HEK293 (cell line): Measurements from ENCODE around the gene PCCA.

Experiments used
- CTCF ChIA-PET: fragments of 350-600 bp; formaldehyde crosslinking; extraction: SDS; loops from one replicate; lab custom pipeline; 2021; ENCODE audit warnings: antibody characterized with exemption; lab: Yijun Ruan, JAX
- POLR2A ChIA-PET: fragments of 300-600 bp; formaldehyde crosslinking; extraction: SDS; loops from one replicate; lab custom pipeline; 2020; ENCODE audit warnings: antibody characterized with exemption, inconsistent platforms; lab: Yijun Ruan, JAX
- H3K27ac ChIP-seq: fragments of 200-500 bp; sonication (Bioruptor generic); 2 replicates; pipeline ENCODE4 v1.5.1; 2014; ENCODE audit warnings: low read depth, low read length, control low read depth, inconsistent platforms; ENCODE audit errors: extremely low read depth
- H3K36me3 ChIP-seq, 2 experiments: fragments of 200-500 bp in 1 of 2; sonication (Bioruptor generic) in 1 of 2; 1 replicate in 1 of 2; 2 replicates in 1 of 2; pipeline ENCODE4 v1.5.1; 2014 to 2017; ENCODE audit warnings: inconsistent platforms in 2 of 2, low read length in 2 of 2; ENCODE audit not compliant: control insufficient read depth in 2 of 2, insufficient read depth in 1 of 2
- H3K4me1 ChIP-seq: fragments of 200-500 bp; sonication (Bioruptor generic); 2 replicates; pipeline ENCODE4 v1.5.1; 2014; ENCODE audit warnings: mild to moderate bottlenecking, low read length, inconsistent platforms; ENCODE audit not compliant: control insufficient read depth, insufficient read depth
- H3K4me3 ChIP-seq: 2 replicates; pipeline ENCODE4 v1.5.1; 2011; ENCODE audit warnings: low read depth, mild to moderate bottlenecking, control low read depth, low read length, moderate library complexity
- H3K9me3 ChIP-seq: fragments of 200-500 bp; sonication (Bioruptor generic); 2 replicates; pipeline ENCODE4 v1.5.1; 2014; ENCODE audit warnings: low read depth, low read length, inconsistent platforms; ENCODE audit not compliant: control insufficient read depth, insufficient read depth
- GLI2 ChIP-seq: fragments of 450-650 bp; formaldehyde crosslinking; IDR thresholded peaks from 2 replicates; pipeline ENCODE4; 2017; ENCODE audit warnings: missing biosample characterization, missing genetic modification characterization, low read depth, borderline replicate concordance
- HOXD13 ChIP-seq: sonication (generic); formaldehyde crosslinking; IDR thresholded peaks from 2 replicates; pipeline ENCODE4 v1.8.0; 2022; ENCODE audit warnings: missing genetic modification reagents, borderline replicate concordance
- REPIN1 ChIP-seq: fragments of 450-650 bp; formaldehyde crosslinking; IDR thresholded peaks from 2 replicates; pipeline ENCODE4 v1.5.1; 2017; ENCODE audit warnings: missing biosample characterization, missing genetic modification characterization, low read depth
- ZBTB21 ChIP-seq: fragments of 450-650 bp; formaldehyde crosslinking; IDR thresholded peaks from 2 replicates; pipeline ENCODE4 v1.5.1; 2017; ENCODE audit warnings: missing biosample characterization, missing genetic modification characterization
- ZNF140 ChIP-seq: fragments of 450-650 bp; formaldehyde crosslinking; IDR thresholded peaks from 2 replicates; pipeline ENCODE4 v1.5.1; 2016; ENCODE audit warnings: missing biosample characterization, missing genetic modification characterization
- ZNF37A ChIP-seq: fragments of 450-650 bp; IDR thresholded peaks from 2 replicates; pipeline ENCODE4 v1.5.1; 2018; ENCODE audit warnings: missing biosample characterization, missing genetic modification characterization
- ZNF391 ChIP-seq: fragments of 450-650 bp; formaldehyde crosslinking; IDR thresholded peaks from 2 replicates; pipeline ENCODE4 v1.5.1; 2016; ENCODE audit warnings: low read depth, missing biosample characterization, missing genetic modification characterization, borderline replicate concordance
- ZNF433 ChIP-seq: fragments of 450-650 bp; formaldehyde crosslinking; IDR thresholded peaks from 2 replicates; pipeline ENCODE4 v1.5.1; 2016; ENCODE audit warnings: missing biosample characterization, missing genetic modification characterization, low read depth
- ZNF544 ChIP-seq: fragments of 450-650 bp; formaldehyde crosslinking; IDR thresholded peaks from 2 replicates; pipeline ENCODE4 v1.5.0; 2017; ENCODE audit warnings: missing biosample characterization, missing genetic modification characterization
- ZNF555 ChIP-seq: fragments of 450-650 bp; formaldehyde crosslinking; conservative IDR thresholded peaks from 2 replicates; pipeline ENCODE4 v1.5.1; 2017; ENCODE audit warnings: missing biosample characterization, mild to moderate bottlenecking, missing genetic modification characterization, inconsistent platforms
- ZNF571 ChIP-seq: fragments of 450-650 bp; formaldehyde crosslinking; IDR thresholded peaks from 2 replicates; pipeline ENCODE4 v1.5.0; 2017; ENCODE audit warnings: missing biosample characterization, missing genetic modification characterization
- ZNF624 ChIP-seq: fragments of 450-650 bp; formaldehyde crosslinking; IDR thresholded peaks from 2 replicates; pipeline ENCODE4 v1.5.1; 2017; ENCODE audit warnings: missing biosample characterization, missing genetic modification characterization
- ZNF660 ChIP-seq: fragments of 450-650 bp; IDR thresholded peaks from 2 replicates; pipeline ENCODE4 v1.5.1; 2018; ENCODE audit warnings: missing biosample characterization, mild to moderate bottlenecking, missing genetic modification characterization
- ZNF792 ChIP-seq: fragments of 450-650 bp; formaldehyde crosslinking; IDR thresholded peaks from 2 replicates; pipeline ENCODE4 v1.5.1; 2016; ENCODE audit warnings: missing biosample characterization, missing genetic modification characterization
- TF ChIP-seq, protein P1 (sequence below): fragments of 450-650 bp; formaldehyde crosslinking; IDR thresholded peaks from 2 replicates; pipeline ENCODE4 v1.5.1; 2016; ENCODE audit warnings: missing biosample characterization, missing genetic modification characterization
- TF ChIP-seq, protein P2 (sequence below): fragments of 450-650 bp; formaldehyde crosslinking; optimal IDR thresholded peaks from 2 replicates; pipeline ENCODE3; 2016; ENCODE audit warnings: missing biosample characterization, mild to moderate bottlenecking, missing genetic modification characterization
- TF ChIP-seq, protein P3 (sequence below): fragments of 450-650 bp; formaldehyde crosslinking; IDR thresholded peaks from 2 replicates; pipeline ENCODE4 v1.5.1; 2016; ENCODE audit warnings: missing biosample characterization, missing genetic modification characterization
- TF ChIP-seq, protein P4 (sequence below): fragments of 450-650 bp; formaldehyde crosslinking; IDR thresholded peaks from 2 replicates; pipeline ENCODE4 v1.5.1; 2016; ENCODE audit warnings: missing biosample characterization, missing genetic modification characterization, low read depth
- TF ChIP-seq, protein P5 (sequence below): fragments of 450-650 bp; formaldehyde crosslinking; IDR thresholded peaks from 2 replicates; pipeline ENCODE4 v1.5.1; 2016; ENCODE audit warnings: missing biosample characterization, missing genetic modification characterization
- TF ChIP-seq, protein P6 (sequence below): fragments of 450-650 bp; formaldehyde crosslinking; IDR thresholded peaks from 2 replicates; pipeline ENCODE4 v1.5.1; 2016; ENCODE audit warnings: missing biosample characterization, missing genetic modification characterization
- TF ChIP-seq, protein P7 (sequence below): fragments of 450-650 bp; formaldehyde crosslinking; IDR thresholded peaks from 2 replicates; pipeline ENCODE4 v1.5.0; 2017; ENCODE audit warnings: missing biosample characterization, missing genetic modification characterization, borderline replicate concordance

The PCCA gene

DNA sequence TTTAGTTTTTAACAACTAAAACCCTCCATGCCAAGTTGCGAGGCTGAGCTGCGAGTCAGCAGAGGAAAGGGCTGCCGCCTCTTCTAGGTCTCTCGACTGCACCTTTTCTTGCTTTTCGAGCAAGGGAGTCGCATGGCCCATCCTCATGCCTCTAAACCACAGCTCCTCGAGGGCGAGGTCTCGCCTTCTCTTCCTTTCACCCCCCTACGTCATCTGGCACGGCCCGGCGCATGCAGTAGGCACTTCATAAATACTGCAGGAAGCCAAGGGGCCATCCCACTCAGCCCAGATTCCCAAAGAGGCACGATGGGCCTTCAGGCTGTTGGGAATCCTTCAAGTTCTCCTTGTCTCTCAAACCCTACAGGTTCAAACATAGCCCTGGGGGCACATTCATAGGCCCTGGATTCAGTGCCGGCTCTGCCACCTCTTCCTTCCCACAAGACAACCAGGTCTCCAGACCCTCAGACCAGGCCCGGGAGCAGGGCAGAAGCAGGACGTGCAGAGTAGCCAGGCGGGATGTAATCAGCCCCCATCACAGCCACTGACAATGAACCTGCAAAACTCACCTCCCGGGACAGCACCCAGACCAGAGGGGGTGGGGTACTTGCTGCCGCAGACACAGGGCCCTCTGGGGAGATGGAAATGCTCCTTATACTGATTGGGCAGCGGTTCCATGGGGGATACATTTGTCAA, 458.0 kb downstream of the PCCA start:
- Histone ChIP-seq H3K9me3 (no peaks in the 10 kb centered on the region), H3K4me1 (no peaks in the 10 kb centered on the region), H3K36me3 (no peaks in the 10 kb centered on the region), H3K27ac (no peak overlapping the region), H3K4me3 (no peak overlapping the region)
- POLR2A ChIA-PET = no interaction called here
- TF ChIP-seq ZNF660 (tag by site-specific recombination) (no peak), ZNF571 (no peak), GLI2 (tag by site-specific recombination) (no peak), ZNF792 (no peak), REPIN1 (tag by site-specific recombination) (no peak), ZNF37A (tag by site-specific recombination) (no peak)
- TF ChIP-seq, protein P1, sequence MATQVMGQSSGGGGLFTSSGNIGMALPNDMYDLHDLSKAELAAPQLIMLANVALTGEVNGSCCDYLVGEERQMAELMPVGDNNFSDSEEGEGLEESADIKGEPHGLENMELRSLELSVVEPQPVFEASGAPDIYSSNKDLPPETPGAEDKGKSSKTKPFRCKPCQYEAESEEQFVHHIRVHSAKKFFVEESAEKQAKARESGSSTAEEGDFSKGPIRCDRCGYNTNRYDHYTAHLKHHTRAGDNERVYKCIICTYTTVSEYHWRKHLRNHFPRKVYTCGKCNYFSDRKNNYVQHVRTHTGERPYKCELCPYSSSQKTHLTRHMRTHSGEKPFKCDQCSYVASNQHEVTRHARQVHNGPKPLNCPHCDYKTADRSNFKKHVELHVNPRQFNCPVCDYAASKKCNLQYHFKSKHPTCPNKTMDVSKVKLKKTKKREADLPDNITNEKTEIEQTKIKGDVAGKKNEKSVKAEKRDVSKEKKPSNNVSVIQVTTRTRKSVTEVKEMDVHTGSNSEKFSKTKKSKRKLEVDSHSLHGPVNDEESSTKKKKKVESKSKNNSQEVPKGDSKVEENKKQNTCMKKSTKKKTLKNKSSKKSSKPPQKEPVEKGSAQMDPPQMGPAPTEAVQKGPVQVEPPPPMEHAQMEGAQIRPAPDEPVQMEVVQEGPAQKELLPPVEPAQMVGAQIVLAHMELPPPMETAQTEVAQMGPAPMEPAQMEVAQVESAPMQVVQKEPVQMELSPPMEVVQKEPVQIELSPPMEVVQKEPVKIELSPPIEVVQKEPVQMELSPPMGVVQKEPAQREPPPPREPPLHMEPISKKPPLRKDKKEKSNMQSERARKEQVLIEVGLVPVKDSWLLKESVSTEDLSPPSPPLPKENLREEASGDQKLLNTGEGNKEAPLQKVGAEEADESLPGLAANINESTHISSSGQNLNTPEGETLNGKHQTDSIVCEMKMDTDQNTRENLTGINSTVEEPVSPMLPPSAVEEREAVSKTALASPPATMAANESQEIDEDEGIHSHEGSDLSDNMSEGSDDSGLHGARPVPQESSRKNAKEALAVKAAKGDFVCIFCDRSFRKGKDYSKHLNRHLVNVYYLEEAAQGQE (tag by site-specific recombination) = no peak
- TF ChIP-seq, protein P2, sequence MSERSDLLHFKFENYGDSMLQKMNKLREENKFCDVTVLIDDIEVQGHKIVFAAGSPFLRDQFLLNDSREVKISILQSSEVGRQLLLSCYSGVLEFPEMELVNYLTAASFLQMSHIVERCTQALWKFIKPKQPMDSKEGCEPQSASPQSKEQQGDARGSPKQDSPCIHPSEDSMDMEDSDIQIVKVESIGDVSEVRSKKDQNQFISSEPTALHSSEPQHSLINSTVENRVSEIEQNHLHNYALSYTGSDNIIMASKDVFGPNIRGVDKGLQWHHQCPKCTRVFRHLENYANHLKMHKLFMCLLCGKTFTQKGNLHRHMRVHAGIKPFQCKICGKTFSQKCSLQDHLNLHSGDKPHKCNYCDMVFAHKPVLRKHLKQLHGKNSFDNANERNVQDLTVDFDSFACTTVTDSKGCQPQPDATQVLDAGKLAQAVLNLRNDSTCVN = no peak
- TF ChIP-seq, protein P3, sequence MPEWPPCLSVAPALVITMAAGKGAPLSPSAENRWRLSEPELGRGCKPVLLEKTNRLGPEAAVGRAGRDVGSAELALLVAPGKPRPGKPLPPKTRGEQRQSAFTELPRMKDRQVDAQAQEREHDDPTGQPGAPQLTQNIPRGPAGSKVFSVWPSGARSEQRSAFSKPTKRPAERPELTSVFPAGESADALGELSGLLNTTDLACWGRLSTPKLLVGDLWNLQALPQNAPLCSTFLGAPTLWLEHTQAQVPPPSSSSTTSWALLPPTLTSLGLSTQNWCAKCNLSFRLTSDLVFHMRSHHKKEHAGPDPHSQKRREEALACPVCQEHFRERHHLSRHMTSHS (tag by site-specific recombination) = no peak
- CTCF ChIA-PET = no interaction called here

DNA sequence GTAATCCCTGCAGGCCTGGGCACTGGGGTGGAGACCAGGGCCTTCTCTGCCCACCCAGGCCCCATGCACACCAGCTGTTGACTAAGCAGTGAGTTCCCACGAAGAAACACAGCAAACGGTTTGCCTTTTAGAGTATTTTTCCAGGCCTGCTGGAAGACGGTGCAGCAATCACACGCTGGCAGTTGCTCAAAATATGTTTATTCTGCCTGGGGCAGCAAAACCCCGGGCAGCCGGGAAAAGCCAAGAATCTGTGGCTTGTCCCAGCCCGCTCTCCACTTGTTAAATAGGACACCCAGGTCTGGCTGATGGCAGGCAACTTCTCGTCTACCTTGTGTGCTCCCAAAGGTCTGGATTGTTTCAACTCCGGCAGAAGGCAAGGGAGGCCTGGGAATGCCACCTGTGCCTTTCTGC, 458.9 kb downstream of the PCCA start:
- H3K9me3 ChIP-seq = no peaks in the 10 kb centered on the region
- no peak overlapping the region for H3K4me3 ChIP-seq
- H3K36me3 ChIP-seq = no peaks in the 10 kb centered on the region
- no peak overlapping the region for H3K27ac ChIP-seq
- ChIA-PET CTCF (no interaction called here), POLR2A (no interaction called here)
- no peaks in the 10 kb centered on the region for H3K4me1 ChIP-seq
- TF ChIP-seq, protein P4, sequence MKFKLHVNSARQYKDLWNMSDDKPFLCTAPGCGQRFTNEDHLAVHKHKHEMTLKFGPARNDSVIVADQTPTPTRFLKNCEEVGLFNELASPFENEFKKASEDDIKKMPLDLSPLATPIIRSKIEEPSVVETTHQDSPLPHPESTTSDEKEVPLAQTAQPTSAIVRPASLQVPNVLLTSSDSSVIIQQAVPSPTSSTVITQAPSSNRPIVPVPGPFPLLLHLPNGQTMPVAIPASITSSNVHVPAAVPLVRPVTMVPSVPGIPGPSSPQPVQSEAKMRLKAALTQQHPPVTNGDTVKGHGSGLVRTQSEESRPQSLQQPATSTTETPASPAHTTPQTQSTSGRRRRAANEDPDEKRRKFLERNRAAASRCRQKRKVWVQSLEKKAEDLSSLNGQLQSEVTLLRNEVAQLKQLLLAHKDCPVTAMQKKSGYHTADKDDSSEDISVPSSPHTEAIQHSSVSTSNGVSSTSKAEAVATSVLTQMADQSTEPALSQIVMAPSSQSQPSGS (tag by site-specific recombination) = no peak
- TF ChIP-seq, protein P5, sequence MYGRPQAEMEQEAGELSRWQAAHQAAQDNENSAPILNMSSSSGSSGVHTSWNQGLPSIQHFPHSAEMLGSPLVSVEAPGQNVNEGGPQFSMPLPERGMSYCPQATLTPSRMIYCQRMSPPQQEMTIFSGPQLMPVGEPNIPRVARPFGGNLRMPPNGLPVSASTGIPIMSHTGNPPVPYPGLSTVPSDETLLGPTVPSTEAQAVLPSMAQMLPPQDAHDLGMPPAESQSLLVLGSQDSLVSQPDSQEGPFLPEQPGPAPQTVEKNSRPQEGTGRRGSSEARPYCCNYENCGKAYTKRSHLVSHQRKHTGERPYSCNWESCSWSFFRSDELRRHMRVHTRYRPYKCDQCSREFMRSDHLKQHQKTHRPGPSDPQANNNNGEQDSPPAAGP (tag by site-specific recombination) = no peak
- no peak for TF ChIP-seq ZNF624 (tag by site-specific recombination)
- TF ChIP-seq ZBTB21 (tag by site-specific recombination) = no peak
- no peak for TF ChIP-seq ZNF433
- TF ChIP-seq, protein P6, sequence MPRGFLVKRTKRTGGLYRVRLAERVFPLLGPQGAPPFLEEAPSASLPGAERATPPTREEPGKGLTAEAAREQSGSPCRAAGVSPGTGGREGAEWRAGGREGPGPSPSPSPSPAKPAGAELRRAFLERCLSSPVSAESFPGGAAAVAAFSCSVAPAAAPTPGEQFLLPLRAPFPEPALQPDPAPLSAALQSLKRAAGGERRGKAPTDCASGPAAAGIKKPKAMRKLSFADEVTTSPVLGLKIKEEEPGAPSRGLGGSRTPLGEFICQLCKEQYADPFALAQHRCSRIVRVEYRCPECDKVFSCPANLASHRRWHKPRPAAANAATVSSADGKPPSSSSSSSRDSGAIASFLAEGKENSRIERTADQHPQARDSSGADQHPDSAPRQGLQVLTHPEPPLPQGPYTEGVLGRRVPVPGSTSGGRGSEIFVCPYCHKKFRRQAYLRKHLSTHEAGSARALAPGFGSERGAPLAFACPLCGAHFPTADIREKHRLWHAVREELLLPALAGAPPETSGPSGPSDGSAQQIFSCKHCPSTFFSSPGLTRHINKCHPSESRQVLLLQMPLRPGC (tag by site-specific recombination) = no peak
- no peak for TF ChIP-seq ZNF140 (tag by site-specific recombination)
- no peak for TF ChIP-seq ZNF555 (tag by site-specific recombination)
- TF ChIP-seq ZNF544 = no peak
- no peak for TF ChIP-seq ZNF391 (tag by site-specific recombination)
- no peak for TF ChIP-seq HOXD13 (CRISPR knock-in tag)
- TF ChIP-seq, protein P7, sequence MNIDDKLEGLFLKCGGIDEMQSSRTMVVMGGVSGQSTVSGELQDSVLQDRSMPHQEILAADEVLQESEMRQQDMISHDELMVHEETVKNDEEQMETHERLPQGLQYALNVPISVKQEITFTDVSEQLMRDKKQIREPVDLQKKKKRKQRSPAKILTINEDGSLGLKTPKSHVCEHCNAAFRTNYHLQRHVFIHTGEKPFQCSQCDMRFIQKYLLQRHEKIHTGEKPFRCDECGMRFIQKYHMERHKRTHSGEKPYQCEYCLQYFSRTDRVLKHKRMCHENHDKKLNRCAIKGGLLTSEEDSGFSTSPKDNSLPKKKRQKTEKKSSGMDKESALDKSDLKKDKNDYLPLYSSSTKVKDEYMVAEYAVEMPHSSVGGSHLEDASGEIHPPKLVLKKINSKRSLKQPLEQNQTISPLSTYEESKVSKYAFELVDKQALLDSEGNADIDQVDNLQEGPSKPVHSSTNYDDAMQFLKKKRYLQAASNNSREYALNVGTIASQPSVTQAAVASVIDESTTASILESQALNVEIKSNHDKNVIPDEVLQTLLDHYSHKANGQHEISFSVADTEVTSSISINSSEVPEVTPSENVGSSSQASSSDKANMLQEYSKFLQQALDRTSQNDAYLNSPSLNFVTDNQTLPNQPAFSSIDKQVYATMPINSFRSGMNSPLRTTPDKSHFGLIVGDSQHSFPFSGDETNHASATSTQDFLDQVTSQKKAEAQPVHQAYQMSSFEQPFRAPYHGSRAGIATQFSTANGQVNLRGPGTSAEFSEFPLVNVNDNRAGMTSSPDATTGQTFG (tag by site-specific recombination) = no peak
